Body of pancreas (tissue), 4 donors: Measurements from ENCODE around the gene MYBPC3. TPM values are rescaled to one million over a fixed set of nuclear protein-coding genes. Genes with fewer than 3 reads are reported as not detected.

ENCODE experiments used
- ATAC-seq: fragments of 150-250 bp; one replicate; pipeline ENCODE4 v1.9.1; 2016
- DNase-seq, 4 donors: peaks; one replicate each; pipeline ENCODE4 v3.0.0-alpha.2; 2019
- H3K27ac ChIP-seq, 4 donors: fragments of 200-600 bp; sonication (generic); 1 replicate in 3 of 4; 2 replicates in 1 of 4; pipeline versions ENCODE4 v1.5.1 to v1.6.1; 2016 to 2019; ENCODE audit warnings: mild to moderate bottlenecking in 1 of 4, mixed read lengths in 1 of 4, moderate library complexity in 1 of 4
- H3K27me3 ChIP-seq, 2 donors: fragments of 200-600 bp; sonication (generic); one replicate each; pipeline ENCODE4 v1.6.0; 2016; ENCODE audit warnings: mild to moderate bottlenecking in 1 of 2
- H3K36me3 ChIP-seq, 2 donors: fragments of 200-600 bp; sonication (generic); replicated peaks in 1 of 2; 2 replicates each; pipeline ENCODE4 v1.5.1; 2016; ENCODE audit warnings: low read depth in 2 of 2; ENCODE audit not compliant: insufficient read depth in 1 of 2
- H3K4me1 ChIP-seq: fragments of 200-600 bp; sonication (generic); one replicate; pipeline ENCODE4 v1.6.0; 2016
- H3K4me3 ChIP-seq, 2 donors: fragments of 200-600 bp; sonication (generic); 1 replicate in 1 of 2; 2 replicates in 1 of 2; pipeline ENCODE4 v1.5.1; 2016 to 2019
- H3K9me3 ChIP-seq, 3 donors: fragments of 200-600 bp; sonication (generic); 1 replicate in 2 of 3; 2 replicates in 1 of 3; pipeline ENCODE4 v1.5.1; 2016
- POLR2A ChIP-seq, 3 donors: fragments of 450-650 bp; IDR thresholded peaks; one replicate each; pipeline ENCODE4 v1.6.1; 2016; ENCODE audit warnings: antibody characterized with exemption in 3 of 3, mild to moderate bottlenecking in 2 of 3
- WGBS, 2 donors: methylation state at CpG; one replicate each; pipeline ENCODE4 v1.1.5; 2017; 5-methylcytosine and 5-hydroxymethylcytosine counted together
- intact Hi-C: fragments of 100-400 bp; cut with DNase I; formaldehyde crosslinking; loops from one replicate; pipeline ENCODE4 v1.15.1; 2023
- total RNA-seq, 2 donors: library from RNA; depleted of rRNA; stranded (reverse); fragments of >200 nt; gene quantifications; one replicate each; pipeline ENCODE4 v1.1.0, GENCODE V29; 2016
- TF ChIP-seq, protein P1 (sequence below), 7 experiments: fragments of 450-650 bp in 4 of 7; fragments of 200-600 bp in 3 of 7; sonication (generic) in 3 of 7; IDR thresholded peaks; one replicate each; pipeline ENCODE4 v1.5.1; 2016 to 2019; ENCODE audit warnings: antibody characterized with exemption in 7 of 7

The MYBPC3 gene
- total RNA-seq, 2 donors from 2014 or later: not detected

DNA sequence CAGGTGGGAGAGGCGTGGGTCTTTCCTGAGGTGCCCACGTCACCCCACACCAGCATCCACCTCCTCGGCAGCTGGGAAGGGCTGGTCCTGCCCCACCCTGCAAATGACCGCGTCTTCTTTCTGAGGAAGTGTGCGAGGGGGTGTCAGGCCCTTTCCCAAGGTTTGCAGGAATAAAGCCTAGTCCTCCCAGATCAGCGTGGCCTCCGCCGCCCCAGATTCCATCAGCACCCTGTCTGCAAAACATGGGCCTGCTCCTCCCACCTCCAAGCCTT, 41.5 kb upstream of the MYBPC3 start:
- Histone ChIP-seq H3K4me1 (no peaks in the 10 kb centered on the region), H3K9me3 (no peaks in the 10 kb centered on the region), H3K27ac (peak overlapping the region in 2 of 4 donors; percentile 55 to 83), H3K27me3 (no peaks in the 10 kb centered on the region), H3K36me3 (no peaks in the 10 kb centered on the region), H3K4me3 (no peak overlapping the region)
- intact Hi-C loops: no loop called here
- DNase-seq (no peak), ATAC-seq (no peak)
- 75 to 90% methylated on average over 9 of the region's 9 CpGs for WGBS, 2 donors
- TF ChIP-seq, protein P1, sequence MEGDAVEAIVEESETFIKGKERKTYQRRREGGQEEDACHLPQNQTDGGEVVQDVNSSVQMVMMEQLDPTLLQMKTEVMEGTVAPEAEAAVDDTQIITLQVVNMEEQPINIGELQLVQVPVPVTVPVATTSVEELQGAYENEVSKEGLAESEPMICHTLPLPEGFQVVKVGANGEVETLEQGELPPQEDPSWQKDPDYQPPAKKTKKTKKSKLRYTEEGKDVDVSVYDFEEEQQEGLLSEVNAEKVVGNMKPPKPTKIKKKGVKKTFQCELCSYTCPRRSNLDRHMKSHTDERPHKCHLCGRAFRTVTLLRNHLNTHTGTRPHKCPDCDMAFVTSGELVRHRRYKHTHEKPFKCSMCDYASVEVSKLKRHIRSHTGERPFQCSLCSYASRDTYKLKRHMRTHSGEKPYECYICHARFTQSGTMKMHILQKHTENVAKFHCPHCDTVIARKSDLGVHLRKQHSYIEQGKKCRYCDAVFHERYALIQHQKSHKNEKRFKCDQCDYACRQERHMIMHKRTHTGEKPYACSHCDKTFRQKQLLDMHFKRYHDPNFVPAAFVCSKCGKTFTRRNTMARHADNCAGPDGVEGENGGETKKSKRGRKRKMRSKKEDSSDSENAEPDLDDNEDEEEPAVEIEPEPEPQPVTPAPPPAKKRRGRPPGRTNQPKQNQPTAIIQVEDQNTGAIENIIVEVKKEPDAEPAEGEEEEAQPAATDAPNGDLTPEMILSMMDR (IDR thresholded peaks at IDR 0.05): no peak
- TF ChIP-seq POLR2A (IDR thresholded peaks at IDR 0.05): no peak

DNA sequence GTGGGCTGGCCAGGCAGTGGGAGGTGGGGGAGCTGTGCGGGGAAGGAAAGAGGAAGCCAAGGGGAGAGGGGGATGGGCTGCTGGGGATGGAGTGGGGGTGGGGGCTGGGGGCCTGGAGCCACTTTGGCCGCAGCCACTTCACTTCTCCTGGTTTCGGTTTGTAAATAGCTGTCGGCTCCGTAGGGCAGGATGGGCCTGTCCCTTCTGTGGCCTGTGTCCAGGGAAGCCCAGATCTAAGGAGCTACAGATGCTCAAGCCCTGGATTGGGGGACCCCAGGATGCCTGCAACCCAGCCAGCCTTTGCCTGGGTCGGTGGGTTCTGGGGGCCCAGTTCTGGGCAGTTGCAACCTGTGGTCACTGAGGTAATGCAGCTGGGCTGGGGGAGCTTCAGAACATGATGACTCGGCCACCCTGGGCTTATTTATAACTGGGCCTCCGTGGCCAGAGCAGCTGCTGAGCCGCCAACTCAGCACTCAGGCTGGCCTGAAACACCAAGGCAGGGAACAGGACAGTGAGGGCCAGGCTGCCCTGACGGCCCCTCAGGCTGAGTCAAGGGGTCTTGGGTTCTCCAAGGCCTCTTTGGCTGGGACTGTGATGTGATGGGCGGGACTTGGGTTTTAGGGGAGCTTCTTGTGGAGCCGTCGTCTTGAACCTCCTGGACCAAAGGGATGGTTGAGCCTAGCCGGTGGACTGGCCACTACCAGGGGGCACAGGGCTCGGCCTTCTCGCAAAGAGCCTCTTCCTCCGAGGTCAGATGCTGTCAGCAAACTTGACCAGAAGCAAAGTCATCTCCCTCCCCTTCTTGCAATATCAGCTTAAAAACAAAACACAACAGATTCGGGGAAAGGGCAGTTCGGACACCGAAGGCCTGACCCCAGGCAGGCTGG, 40.9 kb upstream of the MYBPC3 start:
- DNase-seq (peak in 2 of 4 donors; percentile 17 to 67), ATAC-seq (peak; percentile 12)
- intact Hi-C loops: no loop called here
- Histone ChIP-seq H3K9me3 (no peaks in the 10 kb centered on the region), H3K4me1 (no peaks in the 10 kb centered on the region), H3K27ac (peak overlapping the region in 2 of 4 donors; percentile 55 to 83), H3K4me3 (no peak overlapping the region), H3K27me3 (no peaks in the 10 kb centered on the region), H3K36me3 (no peaks in the 10 kb centered on the region)
- TF ChIP-seq, protein P1 (IDR thresholded peaks at IDR 0.05): no peak
- TF ChIP-seq POLR2A (IDR thresholded peaks at IDR 0.05): peak in 2 of 3 donors; percentile 15 to 36
- 62 to 86% methylated on average over 11 to 20 of the region's 20 CpGs for WGBS, 2 donors

DNA sequence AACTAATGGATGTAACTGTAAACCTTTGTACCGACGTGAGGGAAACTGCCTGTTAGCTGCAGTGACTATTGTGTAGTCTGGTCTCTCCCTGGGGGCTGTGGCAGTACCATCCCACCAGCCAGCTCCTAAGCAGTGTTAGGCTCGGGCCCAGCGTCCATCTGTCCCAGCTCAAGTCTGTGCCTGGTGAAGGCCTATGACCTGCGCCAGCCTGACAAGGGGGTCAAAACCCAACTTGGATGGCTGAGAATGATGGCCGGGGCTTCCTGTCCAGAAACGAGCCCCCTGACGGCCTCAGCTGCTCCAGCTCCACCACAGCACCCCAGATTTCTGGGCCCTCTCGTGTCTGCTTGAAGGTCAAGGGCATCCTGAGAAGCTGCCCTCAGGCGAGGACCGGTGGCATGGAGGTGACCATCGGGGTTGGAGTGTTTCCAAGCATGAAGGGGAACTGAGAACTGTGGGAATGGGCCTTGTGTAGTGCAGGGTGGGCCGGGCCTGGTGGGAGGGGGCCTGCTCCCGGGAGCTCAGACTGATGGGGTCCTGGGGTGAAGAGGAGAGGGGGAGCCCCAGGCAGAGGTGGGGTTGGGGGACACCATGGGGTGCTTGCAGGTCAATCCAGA, 40.2 kb upstream of the MYBPC3 start:
- H3K9me3 ChIP-seq: no peaks in the 10 kb centered on the region
- no peaks in the 10 kb centered on the region for H3K36me3 ChIP-seq
- H3K4me1 ChIP-seq: no peaks in the 10 kb centered on the region
- no peak for TF ChIP-seq POLR2A (IDR thresholded peaks at IDR 0.05)
- TF ChIP-seq, protein P1 (IDR thresholded peaks at IDR 0.05): no peak
- no peaks in the 10 kb centered on the region for H3K27me3 ChIP-seq
- H3K27ac ChIP-seq: peak overlapping the region in 2 of 4 donors; percentile 16 to 83
- ATAC-seq (no peak), DNase-seq (no peak)
- 68 to 70% methylated on average over 6 to 14 of the region's 14 CpGs for WGBS, 2 donors
- intact Hi-C loops: no loop called here
- H3K4me3 ChIP-seq: no peak overlapping the region

DNA sequence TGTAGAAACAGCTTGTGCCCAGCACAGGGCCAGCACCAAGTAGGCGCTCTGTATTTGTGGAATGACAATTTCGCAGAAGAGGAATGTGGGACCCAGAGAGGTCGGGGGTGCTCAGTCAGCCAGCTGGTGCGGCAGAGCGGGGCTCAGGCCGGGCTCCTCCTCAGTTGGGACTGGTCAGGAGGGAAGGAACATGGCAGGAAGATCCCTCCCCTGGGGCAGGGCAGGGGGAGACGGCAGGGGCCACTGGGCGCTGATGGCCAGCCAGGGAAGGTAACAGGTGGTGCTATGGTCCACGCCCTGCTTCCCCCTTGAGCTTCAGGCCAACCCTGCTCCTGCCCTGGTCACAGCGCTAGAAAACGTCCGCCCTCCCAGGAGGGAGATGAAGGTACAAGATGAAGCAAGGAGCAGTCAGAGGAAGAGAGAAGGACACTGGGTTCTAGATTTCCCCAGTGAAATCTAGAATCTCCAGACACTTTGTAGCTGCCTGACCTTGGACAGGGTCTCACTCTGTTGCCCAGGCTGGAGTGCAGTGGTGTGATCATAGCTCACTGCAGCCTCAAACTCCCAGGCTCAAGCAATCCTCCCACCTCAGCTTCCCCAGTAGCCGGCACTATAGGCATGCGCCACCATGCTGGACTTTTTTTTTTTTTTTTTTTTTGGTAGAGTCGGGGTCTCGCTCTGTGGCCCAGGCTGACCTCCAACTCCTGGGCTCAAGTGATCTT, 39.4 kb upstream of the MYBPC3 start:
- H3K27ac ChIP-seq: peak overlapping the region in 1 of 4 donors; percentile 83
- H3K36me3 ChIP-seq: no peaks in the 10 kb centered on the region
- intact Hi-C loops: no loop called here
- H3K4me1 ChIP-seq: no peaks in the 10 kb centered on the region
- ATAC-seq (no peak), DNase-seq (no peak)
- H3K27me3 ChIP-seq: no peaks in the 10 kb centered on the region
- no peak overlapping the region for H3K4me3 ChIP-seq
- no peak for TF ChIP-seq POLR2A (IDR thresholded peaks at IDR 0.05)
- TF ChIP-seq, protein P1 (IDR thresholded peaks at IDR 0.05): no peak
- WGBS, 2 donors: 83 to 92% methylated on average over 16 of the region's 16 CpGs
- no peaks in the 10 kb centered on the region for H3K9me3 ChIP-seq
